Activated CD4-positive, CD25-positive, alpha-beta regulatory T cell treated with anti-CD3 and anti-CD28 coated beads, Interleukin-2, amount 50 U/mL, for 24 hours (primary cell): ENCODE results near the gene SEC62.

Experiments
- ATAC-seq, 2 donors: fragments of 150-1000 bp; cut with Tn5 transposase; one replicate each; pipeline ENCODE4 v1.10.0; 2021; ENCODE audit warnings: mild to moderate bottlenecking in 1 of 2, moderate library complexity in 1 of 2

SEC62 gene, protein sequence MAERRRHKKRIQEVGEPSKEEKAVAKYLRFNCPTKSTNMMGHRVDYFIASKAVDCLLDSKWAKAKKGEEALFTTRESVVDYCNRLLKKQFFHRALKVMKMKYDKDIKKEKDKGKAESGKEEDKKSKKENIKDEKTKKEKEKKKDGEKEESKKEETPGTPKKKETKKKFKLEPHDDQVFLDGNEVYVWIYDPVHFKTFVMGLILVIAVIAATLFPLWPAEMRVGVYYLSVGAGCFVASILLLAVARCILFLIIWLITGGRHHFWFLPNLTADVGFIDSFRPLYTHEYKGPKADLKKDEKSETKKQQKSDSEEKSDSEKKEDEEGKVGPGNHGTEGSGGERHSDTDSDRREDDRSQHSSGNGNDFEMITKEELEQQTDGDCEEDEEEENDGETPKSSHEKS

GRCh38 chr3:169966428-169966950, at the start of gene SEC62:
TSS of gene SEC62 (plus strand) at chr3:169966807. CDS start at chr3:169966823, 16 bp downstream.
- peak; percentile 93 to 97 for ATAC-seq

DNA sequence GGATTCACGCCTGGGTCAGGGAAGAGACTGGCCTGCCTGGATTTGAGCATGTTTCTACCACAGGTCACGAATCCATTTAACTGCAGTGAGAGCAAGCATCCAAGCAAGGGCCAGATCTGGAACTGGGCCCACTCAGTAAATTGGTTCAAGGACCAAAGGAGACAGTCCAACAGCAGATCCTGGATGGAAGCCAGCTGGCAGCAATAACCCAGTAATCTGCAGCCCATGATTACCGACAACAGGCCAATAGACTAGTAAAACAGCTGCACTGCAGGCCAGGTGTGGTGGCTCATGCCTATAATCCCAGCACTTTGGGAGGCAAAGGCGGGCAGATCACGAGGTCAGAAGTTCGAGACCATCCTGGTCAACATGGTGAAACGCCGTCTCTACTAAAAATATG, 43.4 kb upstream of the SEC62 start:
- no peak for ATAC-seq

- ATAC-seq = no peak
Measured at GRCh38 chr3:169923831-169924230, 42.8 kb upstream of the SEC62 start.

- no peak for ATAC-seq
Measured at GRCh38 chr3:169929830-169930519, 36.6 kb upstream of the SEC62 start.

DNA sequence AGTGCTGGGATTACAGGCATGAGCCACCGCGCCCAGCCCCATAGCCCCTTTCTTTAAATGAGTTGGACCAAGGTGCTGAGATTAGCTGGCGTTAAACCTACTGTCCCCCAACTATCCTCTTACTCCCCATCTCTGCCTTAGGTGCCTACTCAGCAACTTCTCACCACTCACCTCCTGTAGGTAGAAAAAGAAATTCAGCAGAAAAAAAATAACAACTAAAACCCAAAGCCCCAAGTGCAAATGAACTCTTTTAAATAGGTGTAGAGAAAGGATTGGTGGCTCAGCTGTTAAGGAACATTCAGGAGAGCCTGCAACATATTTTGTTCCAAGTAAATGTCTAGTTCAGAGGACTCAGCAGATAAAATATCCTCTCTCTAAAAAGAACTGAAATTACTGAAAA, 35.8 kb upstream of the SEC62 start:
- no peak for ATAC-seq

GRCh38 chr3:169931747-169932520, 34.7 kb upstream of the SEC62 start:
- peak in 1 of 2 donors; percentile 43 for ATAC-seq

DNA sequence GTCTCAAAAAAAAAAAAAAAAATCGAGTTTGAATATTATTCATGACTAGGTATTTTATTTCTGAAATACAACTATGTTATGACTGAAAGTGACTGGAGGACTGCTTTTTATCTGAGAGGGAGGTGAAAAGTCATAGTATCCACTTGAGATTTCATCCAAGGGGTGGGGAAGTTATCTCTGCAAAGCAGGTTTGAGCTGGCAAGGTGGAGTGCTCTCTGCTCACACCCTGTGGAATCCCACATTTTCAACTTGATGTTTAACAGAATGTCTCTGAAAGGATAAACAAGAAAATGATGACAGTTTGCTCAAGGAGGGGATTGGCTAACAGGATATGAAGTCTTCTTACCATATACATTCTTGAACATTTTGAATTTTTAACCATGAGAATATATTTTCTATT, 27.3 kb upstream of the SEC62 start:
- no peak for ATAC-seq

DNA sequence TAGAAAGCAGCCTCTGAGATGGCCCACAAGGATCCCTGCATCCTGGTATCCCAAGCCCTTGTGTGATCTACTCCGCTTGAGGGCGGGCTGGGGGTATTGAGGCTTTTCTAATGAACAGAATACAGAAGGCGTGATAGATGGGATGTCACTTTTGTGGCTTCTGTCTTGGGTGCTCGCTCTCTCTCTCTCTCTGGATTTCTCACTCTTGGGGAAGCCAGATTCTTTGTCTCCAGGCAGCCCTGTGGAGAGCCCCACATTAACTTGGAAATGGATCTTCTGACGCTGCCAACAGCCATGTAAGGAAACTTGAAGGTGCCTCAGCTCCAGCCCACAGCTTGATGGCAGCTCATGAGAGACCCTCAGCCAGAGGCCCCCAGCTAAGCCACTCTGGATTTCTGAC, 26.9 kb upstream of the SEC62 start:
- no peak for ATAC-seq

DNA sequence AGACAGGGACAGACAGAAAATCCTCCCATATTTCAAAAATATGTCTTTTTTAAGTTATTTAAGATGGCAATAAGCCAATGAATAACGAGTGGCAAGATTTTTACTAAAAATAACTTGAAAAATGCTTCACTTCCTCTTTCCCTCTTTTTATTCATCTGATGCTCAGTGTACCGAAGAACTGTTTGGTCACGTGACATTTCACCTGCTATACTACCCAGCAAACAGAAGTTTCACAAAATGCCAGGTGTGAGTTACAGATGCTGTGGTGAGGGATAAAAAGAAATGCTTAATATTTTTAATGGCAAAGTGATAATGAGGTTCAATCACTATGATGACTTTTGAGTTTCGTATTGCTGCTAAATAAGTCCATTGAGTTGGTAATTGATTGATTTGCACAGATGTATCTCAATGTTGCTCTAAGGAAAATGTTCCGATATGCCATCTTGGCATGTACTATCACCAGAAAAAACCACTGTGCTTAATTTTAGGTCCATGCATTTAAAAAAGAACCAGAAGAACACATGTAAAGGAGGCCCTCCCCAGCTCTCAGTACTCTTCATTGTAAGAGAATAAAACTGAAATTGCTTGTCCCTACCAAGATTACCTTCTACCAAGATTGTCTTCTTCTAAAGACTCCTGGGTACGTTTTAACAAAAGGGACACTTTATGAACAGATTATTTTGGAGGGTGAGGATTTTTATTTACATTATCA, 26.0 kb upstream of the SEC62 start:
- ATAC-seq = no peak

GRCh38 chr3:169945313-169945712, 21.3 kb upstream of the SEC62 start:
- peak; percentile 88 to 96 for ATAC-seq

DNA sequence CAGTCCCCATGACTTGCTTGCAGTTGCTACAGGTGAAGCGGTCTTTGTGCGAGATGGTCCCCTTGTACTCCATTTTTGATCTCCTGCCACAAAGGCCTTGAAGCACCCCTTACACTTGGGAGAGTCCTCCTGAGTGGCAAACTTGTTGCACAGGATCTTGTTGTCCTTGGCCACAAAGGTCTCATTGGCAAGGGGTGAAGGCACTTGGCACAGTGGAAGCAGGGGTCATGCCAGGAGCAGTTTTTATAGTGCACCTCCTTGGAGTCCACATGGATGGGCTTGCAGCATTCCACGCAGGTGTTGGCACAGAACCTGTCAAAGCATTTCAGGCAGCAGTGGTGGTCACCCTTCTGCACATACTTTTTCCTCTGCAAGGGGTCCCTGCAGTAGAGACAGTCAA, 20.3 kb upstream of the SEC62 start:
- no peak for ATAC-seq

- ATAC-seq = no peak
Measured at GRCh38 chr3:169948559-169949448, 17.8 kb upstream of the SEC62 start.

- ATAC-seq = no peak
Measured at GRCh38 chr3:169952045-169952444, 14.6 kb upstream of the SEC62 start.

DNA sequence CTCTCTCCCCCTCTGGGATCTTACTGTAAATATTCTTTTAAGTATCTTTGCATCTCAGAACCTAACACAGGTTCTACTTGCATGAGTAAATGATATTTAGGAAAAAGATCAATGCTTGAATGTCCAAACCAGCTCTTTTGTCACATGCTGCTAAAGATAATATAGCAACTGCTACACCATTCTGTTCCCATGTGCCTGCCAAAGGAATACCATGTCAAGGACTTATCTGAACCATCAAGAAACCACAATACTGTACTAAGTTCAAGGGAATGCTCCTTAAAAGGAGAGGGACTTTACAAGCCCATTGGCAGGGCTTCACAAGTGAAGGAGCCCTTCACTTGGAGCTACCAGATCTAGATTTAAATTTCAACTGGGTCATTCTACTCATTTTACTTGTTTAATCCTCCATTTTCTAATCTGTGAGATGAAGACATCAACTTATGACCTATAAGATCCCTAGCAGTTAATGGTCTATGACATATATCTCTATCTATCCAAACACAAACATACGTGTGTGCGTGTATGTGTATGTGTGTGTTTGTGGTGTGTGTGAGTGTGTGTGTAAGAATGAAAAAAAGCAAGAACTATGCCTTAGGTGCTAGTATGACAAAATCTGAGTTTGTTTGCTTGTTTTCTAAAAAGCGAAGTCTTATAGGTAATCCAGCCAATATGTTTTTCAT, 13.0 kb upstream of the SEC62 start:
- ATAC-seq = no peak

DNA sequence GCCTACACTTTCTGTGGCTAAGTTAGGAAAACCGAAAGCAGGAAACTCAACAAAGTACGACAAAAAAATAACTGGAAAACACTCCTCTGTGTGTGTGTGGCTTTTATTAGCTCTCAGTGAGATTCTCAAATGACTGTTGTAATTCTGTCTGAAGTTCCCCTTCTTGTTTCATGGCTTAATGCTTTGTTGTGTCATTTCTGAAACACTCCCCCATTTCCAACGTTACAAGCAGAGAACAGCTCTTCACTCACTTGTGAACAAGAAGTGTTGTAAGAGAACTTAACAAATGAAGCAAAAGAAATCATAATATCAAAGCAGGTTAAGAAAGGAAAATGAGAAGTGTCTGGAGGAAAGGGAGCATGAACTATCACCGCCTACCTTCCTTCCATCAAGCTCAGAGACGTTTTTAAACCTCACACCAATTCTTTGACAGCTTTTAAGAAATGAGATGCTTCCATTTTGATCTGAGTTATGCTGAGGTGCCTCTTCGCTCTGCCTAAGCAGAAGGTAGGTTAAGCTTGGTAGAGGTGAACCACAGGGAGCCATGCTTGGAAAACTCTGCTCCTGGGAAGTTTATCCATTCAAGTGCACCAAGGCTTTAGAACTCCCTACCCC, 12.4 kb upstream of the SEC62 start:
- no peak for ATAC-seq

GRCh38 chr3:169955406-169955805, 11.2 kb upstream of the SEC62 start:
- no peak for ATAC-seq

GRCh38 chr3:169964176-169964575, 2.4 kb upstream of the SEC62 start:
- no peak for ATAC-seq

- ATAC-seq = peak; percentile 18 to 19
Measured at GRCh38 chr3:169965562-169966427, 812 bp upstream of the SEC62 start.
